K562 (cell line): ENCODE data around the gene ZMYM4. TPM values are rescaled to one million over a fixed set of nuclear protein-coding genes. Genes with fewer than 3 reads are reported as not detected.

ENCODE experiments used
- ATAC-seq: fragments of 200-7000 bp; cut with Tn5 transposase; 3 replicates; pipeline ENCODE4 v1.9.1; 2020; ENCODE audit warnings: moderate library complexity
- BruUV-seq: library from RNA; stranded (reverse); fragments of 400-500 nt; replicated peaks from 2 replicates; lab custom pipeline; 2021; lab: Mats Ljungman, UMichigan
- CTCF ChIA-PET: fragments of 300-600 bp; formaldehyde crosslinking; extraction: SDS; loops from one replicate; lab custom pipeline; 2021; ENCODE audit warnings: low intra/inter-chr PET ratio; lab: Yijun Ruan, JAX
- POLR2A ChIA-PET: fragments of 300-600, 350-650 bp; sonication (Branson Sonifier 250); formaldehyde crosslinking; extraction: SDS; loops from one replicate; lab custom pipeline; 2021; ENCODE audit warnings: antibody characterized with exemption, inconsistent platforms; lab: Yijun Ruan, JAX
- DNase-seq, 4 experiments: peaks; one replicate each; pipeline versions ENCODE4 v3.0.0 to v3.0.0-alpha.2; 2011 to 2018; ENCODE audit warnings: low spot score in 3 of 4, mixed read lengths in 3 of 4; ENCODE audit errors: extremely low read depth in 1 of 4
- FAIRE-seq: peaks from 2 replicates; lab custom pipeline; 2011; peaks lifted over from hg19 to GRCh38; lab: Jason Lieb, UNC
- H2AFZ ChIP-seq: 2 replicates; pipeline ENCODE4 v1.6.0; 2011; ENCODE audit warnings: low read depth, low read length, control low read depth, inconsistent platforms
- H3K27ac ChIP-seq: fragments of 200-600 bp; 3 replicates; pipeline ENCODE4 v1.8.0; 2011; ENCODE audit warnings: low read depth, mild to moderate bottlenecking, control low read depth, inconsistent platforms, low read length, moderate library complexity, mixed read lengths; ENCODE audit errors: extremely low read depth
- H3K27me3 ChIP-seq, 2 experiments: fragments of 300-600 bp in 1 of 2; 2 replicates in 1 of 2; 3 replicates in 1 of 2; pipeline versions ENCODE4 v1.6.0 to v1.8.0; 2011; ENCODE audit warnings: inconsistent platforms in 2 of 2, low read length in 2 of 2, mild to moderate bottlenecking in 1 of 2, mixed read lengths in 1 of 2, moderate library complexity in 1 of 2; ENCODE audit not compliant: control insufficient read depth in 2 of 2, insufficient read depth in 2 of 2
- H3K36me3 ChIP-seq: fragments of 300-600 bp; 3 replicates; pipeline ENCODE4 v1.8.0; 2011; ENCODE audit warnings: mild to moderate bottlenecking, low read length, inconsistent platforms; ENCODE audit not compliant: control insufficient read depth, insufficient read depth
- H3K4me1 ChIP-seq, 2 experiments: fragments of 200-600 bp in 1 of 2; replicated peaks in 1 of 2; 2 replicates in 1 of 2; 3 replicates in 1 of 2; pipeline versions ENCODE4 v1.5.1 to v1.8.0; 2011; ENCODE audit warnings: inconsistent platforms in 2 of 2, low read length in 2 of 2, mild to moderate bottlenecking in 1 of 2, mixed read lengths in 1 of 2, moderate library complexity in 1 of 2; ENCODE audit not compliant: control insufficient read depth in 2 of 2, insufficient read depth in 2 of 2
- H3K4me2 ChIP-seq: 2 replicates; pipeline ENCODE4 v1.6.1; 2011; ENCODE audit warnings: low read length, control low read depth, inconsistent platforms, mixed read lengths; ENCODE audit not compliant: insufficient read depth
- H3K4me3 ChIP-seq: fragments of 200-600 bp; sonication (generic), shearing (Covaris generic); 2 replicates; pipeline ENCODE4 v1.5.1; 2016; ENCODE audit warnings: control low read depth, inconsistent platforms
- H3K79me2 ChIP-seq: fragments of 200-600 bp; 3 replicates; pipeline ENCODE4 v1.8.0; 2011; ENCODE audit warnings: low read length, inconsistent platforms; ENCODE audit not compliant: control insufficient read depth, insufficient read depth
- H3K9ac ChIP-seq, 2 experiments: 2 replicates each; pipeline versions ENCODE4 v1.6.0 to v1.6.1; 2011; ENCODE audit warnings: low read depth in 2 of 2, low read length in 2 of 2, control low read depth in 1 of 2, inconsistent platforms in 1 of 2, mild to moderate bottlenecking in 1 of 2, mixed read lengths in 1 of 2; ENCODE audit not compliant: insufficient read depth in 1 of 2
- H3K9me1 ChIP-seq: one replicate; pipeline ENCODE4 v1.6.0; 2011; ENCODE audit warnings: inconsistent platforms, mild to moderate bottlenecking, low read length, moderate library complexity; ENCODE audit not compliant: control insufficient read depth, insufficient read depth
- H3K9me3 ChIP-seq: replicated peaks from 2 replicates; pipeline ENCODE4 v1.5.1; 2011; ENCODE audit warnings: low read depth, low read length, inconsistent platforms; ENCODE audit not compliant: control insufficient read depth, insufficient read depth
- H4K20me1 ChIP-seq: replicated peaks from 2 replicates; pipeline ENCODE4 v1.6.1; 2011; ENCODE audit warnings: low read length, inconsistent platforms, mixed read lengths; ENCODE audit not compliant: control insufficient read depth, insufficient read depth
- ETV1 ChIP-seq: fragments of 450-650 bp; conservative IDR thresholded peaks from 2 replicates; pipeline ENCODE4 v1.6.1; 2016; ENCODE audit warnings: missing genetic modification characterization, control low read depth, low read depth, missing compliant biosample characterization
- GATAD2A ChIP-seq: fragments of 450-650 bp; IDR thresholded peaks from 2 replicates; pipeline ENCODE4 v1.6.1; 2017
- HDAC3 ChIP-seq: fragments of 450-650 bp; IDR thresholded peaks from 2 replicates; pipeline ENCODE4 v1.6.1; 2018; ENCODE audit warnings: borderline replicate concordance, mild to moderate bottlenecking, moderate library complexity; ENCODE audit not compliant: partially characterized antibody
- KDM5B ChIP-seq: fragments of 200-600 bp; sonication (generic); IDR thresholded peaks from 2 replicates; pipeline ENCODE4 v1.6.1; 2012; ENCODE audit warnings: low read depth, mild to moderate bottlenecking, moderate library complexity, low read length, control low read depth, inconsistent platforms; ENCODE audit not compliant: insufficient replicate concordance
- NR1H2 ChIP-seq: sonication (generic); formaldehyde crosslinking; IDR thresholded peaks from 2 replicates; pipeline ENCODE4 v1.4.0; 2020; ENCODE audit warnings: mild to moderate bottlenecking, missing genetic modification reagents
- NR2F6 ChIP-seq: fragments of 450-650 bp; formaldehyde crosslinking; IDR thresholded peaks from 2 replicates; pipeline ENCODE4 v1.4.0; 2020; ENCODE audit warnings: mild to moderate bottlenecking
- PHF20 ChIP-seq: fragments of 450-650 bp; IDR thresholded peaks from 2 replicates; pipeline ENCODE4 v1.6.1; 2018; ENCODE audit not compliant: partially characterized antibody
- SRSF1 ChIP-seq: fragments of 200-400 bp; formaldehyde crosslinking; IDR thresholded peaks from 2 replicates; pipeline ENCODE4 v1.6.1; 2017; ENCODE audit warnings: mild to moderate bottlenecking, low read depth, low read length, moderate library complexity
- ZNF644 ChIP-seq: fragments of 200-800 bp; sonication (Bioruptor generic); IDR thresholded peaks from 2 replicates; pipeline ENCODE4 v1.6.1; 2016; ENCODE audit warnings: low read depth, missing genetic modification characterization, missing compliant biosample characterization
- WGBS: fragments of 100-300 bp; shearing (Covaris generic); methylation state at CpG from one replicate; pipeline ENCODE4 v1.1.6; 2016; ENCODE audit warnings: low coverage, mixed read lengths; ENCODE audit not compliant: insufficient coverage; ENCODE audit errors: missing lambda C conversion rate; 5-methylcytosine and 5-hydroxymethylcytosine counted together
- in situ Hi-C: fragments of 300-500 bp; cut with MboI; formaldehyde crosslinking; loops from 4 replicates; pipeline ENCODE4 v1.15.0; 2018; ENCODE audit warnings: inconsistent platforms, mixed read lengths
- intact Hi-C: fragments of 100-400 bp; cut with micrococcal nuclease; formaldehyde crosslinking; loops from 2 replicates; pipeline ENCODE4 v1.14.2; 2022
- polyA plus RNA-seq, 8 experiments: library from polyadenylated mRNA; depleted of rRNA in 4 of 8; stranded (reverse) in 5 of 8; unstranded in 3 of 8; fragments of >200 nt; fragmentation: Nextera tagmentation in 2 of 8; fragmentation: Illumina TruSeq in 1 of 8; extraction: Ambion mirVana in 2 of 8; extraction: Trizol in 1 of 8; gene quantifications; 2 replicates each; pipeline versions ENCODE4 v1.2.1 to v1.2.3, GENCODE V29; 2011 to 2014; ENCODE audit warnings: inconsistent platforms in 1 of 8, missing spikeins in 1 of 8
- total RNA-seq, 7 experiments: library from RNA; depleted of rRNA in 6 of 7; stranded (reverse); fragments of >200 nt in 6 of 7; fragmentation: Illumina TruSeq in 2 of 7; extraction: Trizol in 2 of 7; gene quantifications; 2 replicates each; pipeline versions ENCODE4 v1.2.1 to v1.2.3, GENCODE V29; 2011 to 2021; ENCODE audit warnings: low replicate concordance in 1 of 7
- TF ChIP-seq, protein P1 (sequence below), 2 experiments: fragments of 450-650 bp; formaldehyde crosslinking in 1 of 2; IDR thresholded peaks; 2 replicates each; pipeline versions ENCODE4 v1.4.0 to v1.6.1; 2014 to 2020; ENCODE audit warnings: mild to moderate bottlenecking in 2 of 2, borderline replicate concordance in 1 of 2, low read depth in 1 of 2
- TF ChIP-seq, protein P2 (sequence below), 3 experiments: fragments of 200-800 bp in 1 of 3; sonication (Bioruptor generic) in 1 of 3; sonication (generic) in 1 of 3; formaldehyde crosslinking in 1 of 3; IDR thresholded peaks; 2 replicates each; pipeline versions ENCODE4 v1.6.1 to v1.8.0; 2016 to 2022; ENCODE audit warnings: mild to moderate bottlenecking in 2 of 3, missing compliant biosample characterization in 2 of 3, missing genetic modification characterization in 2 of 3, missing genetic modification reagents in 1 of 3

ZMYM4 gene
- total and polyA plus RNA-seq, 9 of the 15 experiments (the other 6 are each of a cell fraction or from before 2014, with no cell fraction given): 15.2 to 77.2 (median 63.3) TPM

DNA sequence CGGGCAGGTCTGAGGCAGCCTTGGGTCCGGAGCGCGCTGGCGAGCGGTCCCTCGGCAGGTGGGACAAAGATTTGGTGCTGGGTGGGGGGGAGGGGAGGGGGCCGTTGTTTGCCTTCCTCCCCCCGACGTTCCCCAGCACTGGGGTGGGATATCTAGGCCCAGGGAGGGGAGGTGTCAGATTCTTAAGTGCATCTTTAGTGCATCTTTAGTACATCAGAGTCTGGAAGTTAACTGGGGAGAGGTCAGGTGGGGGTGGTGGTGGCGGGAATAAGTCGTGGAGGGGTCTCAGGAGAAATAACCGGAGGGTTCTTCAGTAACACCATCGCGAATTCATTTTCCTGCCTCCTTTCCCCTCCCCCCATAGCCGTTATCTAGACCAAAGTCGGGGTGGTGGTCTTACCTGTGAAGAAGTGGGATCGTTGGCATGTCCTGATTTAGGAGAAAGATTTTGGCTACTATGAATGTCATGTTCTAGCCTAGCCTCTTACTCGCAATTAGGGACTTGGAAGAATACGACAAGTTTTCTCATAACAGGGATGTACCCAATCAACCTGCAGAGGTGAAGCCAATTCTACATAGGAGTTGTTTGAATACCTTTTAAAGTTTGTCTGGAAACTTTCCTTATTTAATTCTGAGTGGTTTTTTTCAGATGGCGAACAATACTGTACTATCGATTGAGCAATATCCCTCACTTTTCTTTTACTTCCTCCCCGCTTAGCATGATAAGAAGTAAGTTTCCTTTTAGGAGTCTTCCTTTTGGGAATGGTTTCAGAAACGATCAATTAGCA is 886 bp downstream of the ZMYM4 start:
- Histone ChIP-seq H3K4me3 (peak overlapping the region; percentile 88), H3K9me1 (no peaks in the 10 kb centered on the region), H3K4me1 (peaks cover 6 to 26% of the 10 kb centered on the region in 2 experiments; a peak in 4 of 5 replicates), H3K9ac (peak overlapping the region; percentile 79 to 94), H3K27me3 (no peaks in the 10 kb centered on the region), H3K9me3 (no peaks in the 10 kb centered on the region), H3K4me2 (peak overlapping the region; percentile 100), H2AFZ (peak overlapping the region; percentile 100), H3K27ac (peak overlapping the region; percentile 90), H3K79me2 (peaks cover 68% of the 10 kb centered on the region), H4K20me1 (no peaks in the 10 kb centered on the region), H3K36me3 (peaks cover 25% of the 10 kb centered on the region; the same call in 2 of the 3 replicates)
- BruUV-seq: TSS peak; percentile 61
- intact Hi-C loops (loop anchor here (2.0 kb wide), 1 partner anchor 77 kb away; the partner anchor contains the start of gene SFPQ), in situ Hi-C loops (no loop called here)
- ATAC-seq (peak; percentile 4), FAIRE-seq (peak; percentile 40), DNase-seq (peak in 1 of 4 experiments; percentile 43)
- CTCF ChIA-PET: no interaction called here
- under 1% methylated on average over 20 of the region's 24 CpGs for WGBS
- POLR2A ChIA-PET: interaction anchor here (0.6 to 1.5 kb wide), 6 partner anchors 10 to 243 kb away, joined by 3 to 6 read pairs (median 4); partner anchors contain the start of gene SFPQ
- TF ChIP-seq PHF20: peak; percentile 24
- TF ChIP-seq NR1H2 (CRISPR knock-in tag): no peak
- no peak for TF ChIP-seq SRSF1
- no peak for TF ChIP-seq ZNF644 (tag)
- TF ChIP-seq ETV1 (tag): peak; percentile 57
- TF ChIP-seq HDAC3: no peak
- TF ChIP-seq, protein P1, sequence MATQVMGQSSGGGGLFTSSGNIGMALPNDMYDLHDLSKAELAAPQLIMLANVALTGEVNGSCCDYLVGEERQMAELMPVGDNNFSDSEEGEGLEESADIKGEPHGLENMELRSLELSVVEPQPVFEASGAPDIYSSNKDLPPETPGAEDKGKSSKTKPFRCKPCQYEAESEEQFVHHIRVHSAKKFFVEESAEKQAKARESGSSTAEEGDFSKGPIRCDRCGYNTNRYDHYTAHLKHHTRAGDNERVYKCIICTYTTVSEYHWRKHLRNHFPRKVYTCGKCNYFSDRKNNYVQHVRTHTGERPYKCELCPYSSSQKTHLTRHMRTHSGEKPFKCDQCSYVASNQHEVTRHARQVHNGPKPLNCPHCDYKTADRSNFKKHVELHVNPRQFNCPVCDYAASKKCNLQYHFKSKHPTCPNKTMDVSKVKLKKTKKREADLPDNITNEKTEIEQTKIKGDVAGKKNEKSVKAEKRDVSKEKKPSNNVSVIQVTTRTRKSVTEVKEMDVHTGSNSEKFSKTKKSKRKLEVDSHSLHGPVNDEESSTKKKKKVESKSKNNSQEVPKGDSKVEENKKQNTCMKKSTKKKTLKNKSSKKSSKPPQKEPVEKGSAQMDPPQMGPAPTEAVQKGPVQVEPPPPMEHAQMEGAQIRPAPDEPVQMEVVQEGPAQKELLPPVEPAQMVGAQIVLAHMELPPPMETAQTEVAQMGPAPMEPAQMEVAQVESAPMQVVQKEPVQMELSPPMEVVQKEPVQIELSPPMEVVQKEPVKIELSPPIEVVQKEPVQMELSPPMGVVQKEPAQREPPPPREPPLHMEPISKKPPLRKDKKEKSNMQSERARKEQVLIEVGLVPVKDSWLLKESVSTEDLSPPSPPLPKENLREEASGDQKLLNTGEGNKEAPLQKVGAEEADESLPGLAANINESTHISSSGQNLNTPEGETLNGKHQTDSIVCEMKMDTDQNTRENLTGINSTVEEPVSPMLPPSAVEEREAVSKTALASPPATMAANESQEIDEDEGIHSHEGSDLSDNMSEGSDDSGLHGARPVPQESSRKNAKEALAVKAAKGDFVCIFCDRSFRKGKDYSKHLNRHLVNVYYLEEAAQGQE (IDR thresholded peaks at IDR 0.05; ENCODE audit: borderline replicate concordance): no peak
- TF ChIP-seq, protein P1 (CRISPR knock-in tag; IDR thresholded peaks at IDR 0.05; ENCODE audit: low read depth): no peak
- TF ChIP-seq, protein P2, sequence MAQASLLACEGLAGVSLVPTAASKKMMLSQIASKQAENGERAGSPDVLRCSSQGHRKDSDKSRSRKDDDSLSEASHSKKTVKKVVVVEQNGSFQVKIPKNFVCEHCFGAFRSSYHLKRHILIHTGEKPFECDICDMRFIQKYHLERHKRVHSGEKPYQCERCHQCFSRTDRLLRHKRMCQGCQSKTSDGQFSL (CRISPR knock-in tag; IDR thresholded peaks at IDR 0.05): no peak; the same call in 1 of the 2 replicates
- TF ChIP-seq, protein P2 (tag; IDR thresholded peaks at IDR 0.05): 0 out of 4 replicates have a peak, but pooled peaks of 1 of the 2 experiments have one; percentile 23
- TF ChIP-seq GATAD2A: 0 out of 2 replicates have a peak, but pooled peaks have one; percentile 59
- TF ChIP-seq KDM5B: no peak
- TF ChIP-seq NR2F6 (CRISPR knock-in tag): no peak
